HepG2 (cell line): ENCODE data around the gene GEMIN4. TPM values are rescaled to one million over a fixed set of nuclear protein-coding genes. Genes with fewer than 3 reads are reported as not detected.

Experiments used
- ARNT2 ChIP-seq: sonication (generic); formaldehyde crosslinking; IDR thresholded peaks from 2 replicates; pipeline ENCODE4 v1.8.0; 2022; ENCODE audit warnings: mild to moderate bottlenecking, low read depth, missing genetic modification reagents, moderate library complexity
- HNRNPUL1 ChIP-seq: fragments of 200-400 bp; formaldehyde crosslinking; IDR thresholded peaks from 2 replicates; pipeline ENCODE4 v1.6.1; 2017; ENCODE audit warnings: low read depth, mild to moderate bottlenecking, low read length, moderate library complexity
- KDM4B ChIP-seq: sonication (generic); formaldehyde crosslinking; IDR thresholded peaks from 2 replicates; pipeline ENCODE4 v1.4.0; 2020; ENCODE audit warnings: missing genetic modification reagents
- SALL1 ChIP-seq: sonication (generic); formaldehyde crosslinking; IDR thresholded peaks from 2 replicates; pipeline ENCODE4 v1.8.0; 2022; ENCODE audit warnings: mild to moderate bottlenecking, missing genetic modification reagents
- ZNF333 ChIP-seq: sonication (generic); formaldehyde crosslinking; IDR thresholded peaks from 2 replicates; pipeline ENCODE4 v1.4.0; 2020; ENCODE audit warnings: mild to moderate bottlenecking, missing genetic modification reagents, borderline replicate concordance
- ZNF33B ChIP-seq: sonication (generic); formaldehyde crosslinking; IDR thresholded peaks from 2 replicates; pipeline ENCODE4 v1.5.1; 2020; ENCODE audit warnings: mild to moderate bottlenecking, missing genetic modification reagents
- ZNF550 ChIP-seq: sonication (generic); formaldehyde crosslinking; IDR thresholded peaks from 2 replicates; pipeline ENCODE4 v1.4.0; 2020; ENCODE audit warnings: mild to moderate bottlenecking, missing genetic modification reagents, borderline replicate concordance
- polyA plus RNA-seq, 8 experiments: library from polyadenylated mRNA; depleted of rRNA in 3 of 8; stranded (reverse) in 7 of 8; unstranded in 1 of 8; fragments of >200 nt; fragmentation: Illumina TruSeq in 4 of 8; extraction: Trizol in 4 of 8; gene quantifications; 2 replicates each; pipeline versions ENCODE4 v1.2.1 to v1.2.3, GENCODE V29; 2011 to 2016; ENCODE audit warnings: low read depth in 4 of 8, missing spikeins in 1 of 8, mixed read lengths in 1 of 8; ENCODE audit not compliant: insufficient read depth in 1 of 8
- total RNA-seq, 5 experiments: library from RNA; depleted of rRNA; stranded (reverse); fragments of >200 nt; fragmentation: Illumina TruSeq; extraction: Trizol; gene quantifications; 2 replicates each; pipeline ENCODE4 v1.2.3, GENCODE V29; 2016; ENCODE audit warnings: low read depth in 1 of 5
- TF ChIP-seq, protein P1 (sequence below): sonication (generic); formaldehyde crosslinking; IDR thresholded peaks from 2 replicates; pipeline ENCODE4 v1.8.0; 2022; ENCODE audit warnings: low read depth, missing genetic modification reagents
- TF ChIP-seq, protein P2 (sequence below): conservative IDR thresholded peaks from 2 replicates; pipeline ENCODE4 v1.6.1; 2018; ENCODE audit warnings: missing genetic modification reagents
- TF ChIP-seq, protein P3 (sequence below): sonication (generic); formaldehyde crosslinking; IDR thresholded peaks from one replicate; pipeline ENCODE4 v1.5.1; 2020; ENCODE audit warnings: mild to moderate bottlenecking, missing genetic modification reagents; ENCODE audit errors: not compliant biosample characterization
- TF ChIP-seq, protein P4 (sequence below): sonication (generic); formaldehyde crosslinking; IDR thresholded peaks from 2 replicates; pipeline ENCODE4 v1.9.0; 2021; ENCODE audit warnings: mild to moderate bottlenecking, missing genetic modification reagents

The GEMIN4 gene
- total and polyA plus RNA-seq, 2 of the 13 experiments (the other 11 are each of a cell fraction or from before 2014, with no cell fraction given) = 10.8 to 22.7 TPM

DNA sequence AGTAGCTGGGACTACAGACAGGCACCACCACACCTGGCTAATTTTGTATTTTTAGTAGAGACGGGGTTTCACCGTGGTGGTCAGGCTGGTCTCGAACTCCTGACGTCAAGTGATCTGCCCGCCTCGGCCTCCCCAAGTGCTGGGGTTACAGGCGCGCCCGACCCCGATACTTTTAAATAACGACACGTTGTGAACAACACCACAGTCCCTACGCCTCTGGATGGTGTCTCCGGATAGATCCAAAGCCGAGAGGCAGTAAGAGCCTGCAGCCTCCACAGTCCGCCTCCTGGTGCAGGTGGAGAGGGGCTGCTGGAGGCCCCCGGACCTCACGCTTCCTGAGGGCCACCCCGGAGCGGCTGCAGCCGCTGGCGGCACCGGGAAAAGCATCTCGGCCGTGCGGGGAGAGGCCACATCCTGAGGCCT is 20.4 kb downstream of the GEMIN4 start (continued):
- TF ChIP-seq, protein P1, sequence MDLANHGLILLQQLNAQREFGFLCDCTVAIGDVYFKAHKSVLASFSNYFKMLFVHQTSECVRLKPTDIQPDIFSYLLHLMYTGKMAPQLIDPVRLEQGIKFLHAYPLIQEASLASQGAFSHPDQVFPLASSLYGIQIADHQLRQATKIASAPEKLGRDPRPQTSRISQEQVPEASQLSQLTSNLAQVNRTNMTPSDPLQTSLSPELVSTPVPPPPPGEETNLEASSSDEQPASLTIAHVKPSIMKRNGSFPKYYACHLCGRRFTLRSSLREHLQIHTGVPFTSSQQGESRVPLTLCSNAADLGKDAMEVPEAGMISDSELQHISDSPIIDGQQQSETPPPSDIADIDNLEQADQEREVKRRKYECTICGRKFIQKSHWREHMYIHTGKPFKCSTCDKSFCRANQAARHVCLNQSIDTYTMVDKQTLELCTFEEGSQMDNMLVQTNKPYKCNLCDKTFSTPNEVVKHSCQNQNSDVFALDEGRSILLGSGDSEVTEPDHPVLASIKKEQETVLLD (CRISPR knock-in tag) = no peak
- TF ChIP-seq ZNF33B (CRISPR knock-in tag) (0 out of 2 replicates have a peak, but pooled peaks have one; percentile 81), HNRNPUL1 (no peak), ARNT2 (no peak), ZNF333 (CRISPR knock-in tag) (0 out of 2 replicates have a peak, but pooled peaks have one; percentile 31), SALL1 (0 out of 2 replicates have a peak, but pooled peaks have one; percentile 21), ZNF550 (CRISPR knock-in tag) (no peak), KDM4B (CRISPR knock-in tag) (0 out of 2 replicates have a peak, but pooled peaks have one; percentile 34)
- TF ChIP-seq, protein P2, sequence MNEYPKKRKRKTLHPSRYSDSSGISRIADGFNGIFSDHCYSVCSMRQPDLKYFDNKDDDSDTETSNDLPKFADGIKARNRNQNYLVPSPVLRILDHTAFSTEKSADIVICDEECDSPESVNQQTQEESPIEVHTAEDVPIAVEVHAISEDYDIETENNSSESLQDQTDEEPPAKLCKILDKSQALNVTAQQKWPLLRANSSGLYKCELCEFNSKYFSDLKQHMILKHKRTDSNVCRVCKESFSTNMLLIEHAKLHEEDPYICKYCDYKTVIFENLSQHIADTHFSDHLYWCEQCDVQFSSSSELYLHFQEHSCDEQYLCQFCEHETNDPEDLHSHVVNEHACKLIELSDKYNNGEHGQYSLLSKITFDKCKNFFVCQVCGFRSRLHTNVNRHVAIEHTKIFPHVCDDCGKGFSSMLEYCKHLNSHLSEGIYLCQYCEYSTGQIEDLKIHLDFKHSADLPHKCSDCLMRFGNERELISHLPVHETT (CRISPR knock-in tag) = peak; percentile 18; the same call in 1 of the 2 replicates
- TF ChIP-seq, protein P3, sequence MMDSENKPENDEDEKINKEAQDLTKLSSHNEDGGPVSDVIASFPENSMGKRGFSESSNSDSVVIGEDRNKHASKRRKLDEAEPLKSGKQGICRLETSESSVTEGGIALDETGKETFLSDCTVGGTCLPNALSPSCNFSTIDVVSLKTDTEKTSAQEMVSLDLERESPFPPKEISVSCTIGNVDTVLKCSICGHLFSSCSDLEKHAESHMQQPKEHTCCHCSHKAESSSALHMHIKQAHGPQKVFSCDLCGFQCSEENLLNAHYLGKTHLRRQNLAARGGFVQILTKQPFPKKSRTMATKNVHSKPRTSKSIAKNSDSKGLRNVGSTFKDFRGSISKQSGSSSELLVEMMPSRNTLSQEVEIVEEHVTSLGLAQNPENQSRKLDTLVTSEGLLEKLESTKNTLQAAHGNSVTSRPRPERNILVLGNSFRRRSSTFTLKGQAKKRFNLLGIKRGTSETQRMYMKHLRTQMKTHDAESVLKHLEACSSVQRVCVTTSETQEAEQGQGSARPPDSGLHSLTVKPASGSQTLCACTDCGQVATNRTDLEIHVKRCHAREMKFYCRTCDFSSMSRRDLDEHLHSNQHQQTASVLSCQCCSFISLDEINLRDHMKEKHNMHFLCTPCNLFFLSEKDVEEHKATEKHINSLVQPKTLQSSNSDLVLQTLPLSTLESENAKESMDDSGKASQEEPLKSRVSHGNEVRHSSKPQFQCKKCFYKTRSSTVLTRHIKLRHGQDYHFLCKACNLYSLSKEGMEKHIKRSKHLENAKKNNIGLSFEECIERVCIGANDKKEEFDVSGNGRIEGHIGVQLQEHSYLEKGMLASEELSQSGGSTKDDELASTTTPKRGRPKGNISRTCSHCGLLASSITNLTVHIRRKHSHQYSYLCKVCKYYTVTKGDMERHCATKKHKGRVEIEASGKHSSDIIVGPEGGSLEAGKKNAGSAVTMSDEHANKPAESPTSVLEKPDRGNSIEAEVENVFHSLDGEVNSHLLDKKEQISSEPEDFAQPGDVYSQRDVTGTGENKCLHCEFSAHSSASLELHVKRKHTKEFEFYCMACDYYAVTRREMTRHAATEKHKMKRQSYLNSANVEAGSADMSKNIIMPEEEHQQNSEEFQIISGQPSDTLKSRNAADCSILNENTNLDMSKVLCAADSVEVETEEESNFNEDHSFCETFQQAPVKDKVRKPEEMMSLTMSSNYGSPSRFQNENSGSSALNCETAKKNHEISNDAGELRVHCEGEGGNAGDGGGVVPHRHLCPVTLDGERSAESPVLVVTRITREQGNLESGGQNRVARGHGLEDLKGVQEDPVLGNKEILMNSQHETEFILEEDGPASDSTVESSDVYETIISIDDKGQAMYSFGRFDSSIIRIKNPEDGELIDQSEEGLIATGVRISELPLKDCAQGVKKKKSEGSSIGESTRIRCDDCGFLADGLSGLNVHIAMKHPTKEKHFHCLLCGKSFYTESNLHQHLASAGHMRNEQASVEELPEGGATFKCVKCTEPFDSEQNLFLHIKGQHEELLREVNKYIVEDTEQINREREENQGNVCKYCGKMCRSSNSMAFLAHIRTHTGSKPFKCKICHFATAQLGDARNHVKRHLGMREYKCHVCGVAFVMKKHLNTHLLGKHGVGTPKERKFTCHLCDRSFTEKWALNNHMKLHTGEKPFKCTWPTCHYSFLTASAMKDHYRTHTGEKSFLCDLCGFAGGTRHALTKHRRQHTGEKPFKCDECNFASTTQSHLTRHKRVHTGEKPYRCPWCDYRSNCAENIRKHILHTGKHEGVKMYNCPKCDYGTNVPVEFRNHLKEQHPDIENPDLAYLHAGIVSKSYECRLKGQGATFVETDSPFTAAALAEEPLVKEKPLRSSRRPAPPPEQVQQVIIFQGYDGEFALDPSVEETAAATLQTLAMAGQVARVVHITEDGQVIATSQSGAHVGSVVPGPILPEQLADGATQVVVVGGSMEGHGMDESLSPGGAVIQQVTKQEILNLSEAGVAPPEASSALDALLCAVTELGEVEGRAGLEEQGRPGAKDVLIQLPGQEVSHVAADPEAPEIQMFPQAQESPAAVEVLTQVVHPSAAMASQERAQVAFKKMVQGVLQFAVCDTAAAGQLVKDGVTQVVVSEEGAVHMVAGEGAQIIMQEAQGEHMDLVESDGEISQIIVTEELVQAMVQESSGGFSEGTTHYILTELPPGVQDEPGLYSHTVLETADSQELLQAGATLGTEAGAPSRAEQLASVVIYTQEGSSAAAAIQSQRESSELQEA (CRISPR knock-in tag) = no peak
- TF ChIP-seq, protein P4, sequence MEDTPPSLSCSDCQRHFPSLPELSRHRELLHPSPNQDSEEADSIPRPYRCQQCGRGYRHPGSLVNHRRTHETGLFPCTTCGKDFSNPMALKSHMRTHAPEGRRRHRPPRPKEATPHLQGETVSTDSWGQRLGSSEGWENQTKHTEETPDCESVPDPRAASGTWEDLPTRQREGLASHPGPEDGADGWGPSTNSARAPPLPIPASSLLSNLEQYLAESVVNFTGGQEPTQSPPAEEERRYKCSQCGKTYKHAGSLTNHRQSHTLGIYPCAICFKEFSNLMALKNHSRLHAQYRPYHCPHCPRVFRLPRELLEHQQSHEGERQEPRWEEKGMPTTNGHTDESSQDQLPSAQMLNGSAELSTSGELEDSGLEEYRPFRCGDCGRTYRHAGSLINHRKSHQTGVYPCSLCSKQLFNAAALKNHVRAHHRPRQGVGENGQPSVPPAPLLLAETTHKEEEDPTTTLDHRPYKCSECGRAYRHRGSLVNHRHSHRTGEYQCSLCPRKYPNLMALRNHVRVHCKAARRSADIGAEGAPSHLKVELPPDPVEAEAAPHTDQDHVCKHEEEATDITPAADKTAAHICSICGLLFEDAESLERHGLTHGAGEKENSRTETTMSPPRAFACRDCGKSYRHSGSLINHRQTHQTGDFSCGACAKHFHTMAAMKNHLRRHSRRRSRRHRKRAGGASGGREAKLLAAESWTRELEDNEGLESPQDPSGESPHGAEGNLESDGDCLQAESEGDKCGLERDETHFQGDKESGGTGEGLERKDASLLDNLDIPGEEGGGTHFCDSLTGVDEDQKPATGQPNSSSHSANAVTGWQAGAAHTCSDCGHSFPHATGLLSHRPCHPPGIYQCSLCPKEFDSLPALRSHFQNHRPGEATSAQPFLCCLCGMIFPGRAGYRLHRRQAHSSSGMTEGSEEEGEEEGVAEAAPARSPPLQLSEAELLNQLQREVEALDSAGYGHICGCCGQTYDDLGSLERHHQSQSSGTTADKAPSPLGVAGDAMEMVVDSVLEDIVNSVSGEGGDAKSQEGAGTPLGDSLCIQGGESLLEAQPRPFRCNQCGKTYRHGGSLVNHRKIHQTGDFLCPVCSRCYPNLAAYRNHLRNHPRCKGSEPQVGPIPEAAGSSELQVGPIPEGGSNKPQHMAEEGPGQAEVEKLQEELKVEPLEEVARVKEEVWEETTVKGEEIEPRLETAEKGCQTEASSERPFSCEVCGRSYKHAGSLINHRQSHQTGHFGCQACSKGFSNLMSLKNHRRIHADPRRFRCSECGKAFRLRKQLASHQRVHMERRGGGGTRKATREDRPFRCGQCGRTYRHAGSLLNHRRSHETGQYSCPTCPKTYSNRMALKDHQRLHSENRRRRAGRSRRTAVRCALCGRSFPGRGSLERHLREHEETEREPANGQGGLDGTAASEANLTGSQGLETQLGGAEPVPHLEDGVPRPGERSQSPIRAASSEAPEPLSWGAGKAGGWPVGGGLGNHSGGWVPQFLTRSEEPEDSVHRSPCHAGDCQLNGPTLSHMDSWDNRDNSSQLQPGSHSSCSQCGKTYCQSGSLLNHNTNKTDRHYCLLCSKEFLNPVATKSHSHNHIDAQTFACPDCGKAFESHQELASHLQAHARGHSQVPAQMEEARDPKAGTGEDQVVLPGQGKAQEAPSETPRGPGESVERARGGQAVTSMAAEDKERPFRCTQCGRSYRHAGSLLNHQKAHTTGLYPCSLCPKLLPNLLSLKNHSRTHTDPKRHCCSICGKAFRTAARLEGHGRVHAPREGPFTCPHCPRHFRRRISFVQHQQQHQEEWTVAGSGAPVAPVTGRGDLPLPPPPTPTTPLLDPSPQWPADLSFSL (CRISPR knock-in tag) = no peak
